ENCODE data around the gene IFI44L. TPM values are rescaled to one million over a fixed set of nuclear protein-coding genes. Genes with fewer than 3 reads are reported as not detected.

The IFI44L gene
- 1 to 10 TPM in 1 of 2 donors, under 1 TPM in 1; 0.74 to 2.1 TPM for total RNA-seq

GRCh38 chr1:78619803-78620579, at the start of gene IFI44L:
Gene IFI44L (plus strand): TSS chr1:78620448. CDS start chr1:78627916, 7,468 bp downstream.
- Histone ChIP-seq H3K4me1 (no peaks in the 10 kb centered on the region), H3K4me3 (peak within 1 kb of the TSS; percentile 7), H3K9me3 (no peaks in the 10 kb centered on the region), H3K9ac (ENCODE audit: low read depth in 2 of 2, low read length in 2 of 2) (no peak within 1 kb of the TSS), H3K27ac (peak within 1 kb of the TSS; percentile 1), H3K36me3 (no peaks in the 10 kb centered on the region), H3K27me3 (no peaks in the 10 kb centered on the region)
- peak; percentile 26 for DNase-seq
- intact Hi-C loops (cut with DNase I) = no loop called here
- no peak for TF ChIP-seq CTCF (IDR thresholded peaks at IDR 0.05)

- intact Hi-C loops (cut with DNase I) = no loop called here
- H3K4me1 ChIP-seq = no peaks in the 10 kb centered on the region
- no peak for TF ChIP-seq CTCF (IDR thresholded peaks at IDR 0.05)
These were observed 49.7 kb upstream of the IFI44L start for GRCh38 chr1:78570539-78570938.

GRCh38 chr1:78577257-78578100, 42.8 kb upstream of the IFI44L start:
- no peak overlapping the region for H3K9ac ChIP-seq (ENCODE audit: low read depth in 2 of 2, low read length in 2 of 2)
- no peak for DNase-seq
- TF ChIP-seq CTCF (IDR thresholded peaks at IDR 0.05) = no peak
- no peaks in the 10 kb centered on the region for H3K4me1 ChIP-seq
- H3K4me3 ChIP-seq = no peak overlapping the region
- no peaks in the 10 kb centered on the region for H3K27me3 ChIP-seq
- H3K36me3 ChIP-seq = no peaks in the 10 kb centered on the region
- no peak overlapping the region for H3K27ac ChIP-seq
- no peaks in the 10 kb centered on the region for H3K9me3 ChIP-seq
- intact Hi-C loops (cut with DNase I) = no loop called here

More at GRCh38 chr1:78570539-78570938, 49.7 kb upstream of the IFI44L start:
- no peak for DNase-seq
- H3K9me3 ChIP-seq = no peaks in the 10 kb centered on the region
- no peaks in the 10 kb centered on the region for H3K27me3 ChIP-seq
- no peaks in the 10 kb centered on the region for H3K36me3 ChIP-seq
- H3K9ac ChIP-seq (ENCODE audit: low read depth in 2 of 2, low read length in 2 of 2) = no peak overlapping the region
- H3K27ac ChIP-seq = no peak overlapping the region
- H3K4me3 ChIP-seq = no peak overlapping the region

GRCh38 chr1:78586572-78586971, 33.7 kb upstream of the IFI44L start:
- TF ChIP-seq CTCF (IDR thresholded peaks at IDR 0.05) = no peak
- H3K4me3 ChIP-seq = no peak overlapping the region
- H3K27ac ChIP-seq = no peak overlapping the region
- H3K9me3 ChIP-seq = no peaks in the 10 kb centered on the region
- intact Hi-C loops (cut with DNase I) = no loop called here
- no peak for DNase-seq
- H3K9ac ChIP-seq (ENCODE audit: low read depth in 2 of 2, low read length in 2 of 2) = no peak overlapping the region
- no peaks in the 10 kb centered on the region for H3K36me3 ChIP-seq
- no peaks in the 10 kb centered on the region for H3K4me1 ChIP-seq
- no peaks in the 10 kb centered on the region for H3K27me3 ChIP-seq

- Histone ChIP-seq H3K36me3 (no peaks in the 10 kb centered on the region), H3K9ac (ENCODE audit: low read depth in 2 of 2, low read length in 2 of 2) (no peak overlapping the region), H3K27ac (no peak overlapping the region), H3K4me3 (no peak overlapping the region), H3K4me1 (no peaks in the 10 kb centered on the region), H3K9me3 (no peaks in the 10 kb centered on the region), H3K27me3 (no peaks in the 10 kb centered on the region)
- no peak for TF ChIP-seq CTCF (IDR thresholded peaks at IDR 0.05)
- intact Hi-C loops (cut with DNase I) = no loop called here
- DNase-seq = no peak
These were observed 33.0 kb upstream of the IFI44L start for GRCh38 chr1:78587211-78587610.
